ENCODE results near the gene FOCAD. TPM values are rescaled to one million over a fixed set of nuclear protein-coding genes. Genes with fewer than 3 reads are reported as not detected.

FOCAD gene
- total RNA-seq, 2 experiments from 2014 or later = 37.3 to 42.8 TPM

GRCh38 chr9:20640331-20641187, 43.5 kb upstream of the FOCAD start:
- ChIA-PET CTCF (interaction anchor here (0.7 to 5.8 kb wide), 5 partner anchors 9 to 301 kb away, joined by 3 to 32 read pairs (median 4); no protein-coding TSS in a partner anchor), POLR2A (interaction anchor here (1.0 to 1.5 kb wide), 4 partner anchors 9 to 44 kb away, joined by 3 to 7 read pairs (median 4); partner anchors contain the start of genes FOCAD and MLLT3)
- intact Hi-C loops (cut with micrococcal nuclease) = no loop called here
- Mint-ChIP-seq H3K4me3 (peak overlapping the region; percentile 18), H3K27ac (peak overlapping the region; percentile 27), H3K9me3 (no peaks in the 10 kb centered on the region), H3K27me3 (peaks cover 2% of the 10 kb centered on the region), H3K36me3 (ENCODE audit: low read depth) (no peaks in the 10 kb centered on the region), H3K4me1 (ENCODE audit: low read depth) (peaks cover 13% of the 10 kb centered on the region)
- ATAC-seq = peak; percentile 97
- DNase-seq = peak; percentile 87
- no peak for TF ChIP-seq CTCF (IDR thresholded peaks at IDR 0.05)

- no peaks in the 10 kb centered on the region for H3K36me3 Mint-ChIP-seq (ENCODE audit: low read depth)
- ChIA-PET CTCF (interaction anchor here (5.8 kb wide), 1 partner anchor 17 kb away, joined by 32 read pairs; no protein-coding TSS in a partner anchor), POLR2A (no interaction called here)
- no peak overlapping the region for H3K4me3 Mint-ChIP-seq
- peaks cover 5% of the 10 kb centered on the region for H3K27me3 Mint-ChIP-seq
- DNase-seq (no peak), ATAC-seq (no peak)
- H3K4me1 Mint-ChIP-seq (ENCODE audit: low read depth) = peaks cover 13% of the 10 kb centered on the region
- no peak for TF ChIP-seq CTCF (IDR thresholded peaks at IDR 0.05)
- intact Hi-C loops (cut with micrococcal nuclease) = no loop called here
- no peaks in the 10 kb centered on the region for H3K9me3 Mint-ChIP-seq
- H3K27ac Mint-ChIP-seq = no peak overlapping the region
Observed at GRCh38 chr9:20642045-20642444, 42.0 kb upstream of the FOCAD start.

- no peaks in the 10 kb centered on the region for H3K36me3 Mint-ChIP-seq (ENCODE audit: low read depth)
- CTCF ChIA-PET = interaction anchor here (1.1 to 1.2 kb wide), 2 partner anchors 16 to 19 kb away, joined by 3 to 6 read pairs; no protein-coding TSS in a partner anchor
- H3K9me3 Mint-ChIP-seq = no peaks in the 10 kb centered on the region
- no peak overlapping the region for H3K4me3 Mint-ChIP-seq
- no peak overlapping the region for H3K27ac Mint-ChIP-seq
- intact Hi-C loops (cut with micrococcal nuclease) = no loop called here
- POLR2A ChIA-PET = no interaction called here
- no peak for TF ChIP-seq CTCF (IDR thresholded peaks at IDR 0.05)
- no peak for DNase-seq
- H3K4me1 Mint-ChIP-seq (ENCODE audit: low read depth) = peaks cover 13% of the 10 kb centered on the region
- no peak for ATAC-seq
- H3K27me3 Mint-ChIP-seq = peaks cover 7% of the 10 kb centered on the region
Observed at GRCh38 chr9:20643660-20644059, 40.4 kb upstream of the FOCAD start.

- Mint-ChIP-seq H3K4me1 (ENCODE audit: low read depth) (peaks cover 1% of the 10 kb centered on the region), H3K36me3 (ENCODE audit: low read depth) (no peaks in the 10 kb centered on the region), H3K9me3 (no peaks in the 10 kb centered on the region), H3K27me3 (peaks cover 7% of the 10 kb centered on the region), H3K4me3 (no peak overlapping the region), H3K27ac (no peak overlapping the region)
- DNase-seq = no peak
- CTCF ChIA-PET = no interaction called here
- intact Hi-C loops (cut with micrococcal nuclease) = no loop called here
- TF ChIP-seq CTCF (IDR thresholded peaks at IDR 0.05) = no peak
- ATAC-seq = no peak
- POLR2A ChIA-PET = interaction anchor here (0.5 kb wide), 1 partner anchor 12 kb away, joined by 3 read pairs; no protein-coding TSS in a partner anchor
Observed at GRCh38 chr9:20646656-20647055, 37.4 kb upstream of the FOCAD start.

GRCh38 chr9:20649381-20649780, 34.7 kb upstream of the FOCAD start:
- ATAC-seq (no peak), DNase-seq (no peak)
- no peak for TF ChIP-seq CTCF (IDR thresholded peaks at IDR 0.05)
- ChIA-PET POLR2A (no interaction called here), CTCF (interaction anchor here (1.4 kb wide), 1 partner anchor 9 kb away, joined by 4 read pairs; no protein-coding TSS in a partner anchor)
- Mint-ChIP-seq H3K4me1 (ENCODE audit: low read depth) (no peaks in the 10 kb centered on the region), H3K9me3 (no peaks in the 10 kb centered on the region), H3K27ac (no peak overlapping the region), H3K27me3 (peaks cover 5% of the 10 kb centered on the region), H3K4me3 (no peak overlapping the region), H3K36me3 (ENCODE audit: low read depth) (no peaks in the 10 kb centered on the region)
- intact Hi-C loops (cut with micrococcal nuclease) = no loop called here
